HCT116 (cell line): ENCODE data around the gene SMYD3. TPM values are rescaled to one million over a fixed set of nuclear protein-coding genes. Genes with fewer than 3 reads are reported as not detected.

Experiments used
- ATAC-seq: fragments of 200-7000 bp; cut with Tn5 transposase; 2 replicates; pipeline ENCODE4 v1.9.1; 2020; ENCODE audit warnings: mild to moderate bottlenecking, moderate library complexity
- BruUV-seq: library from RNA; stranded (reverse); fragments of 400-500 nt; replicated peaks from 2 replicates; lab custom pipeline; 2021; lab: Mats Ljungman, UMichigan
- CTCF ChIA-PET: fragments of 300-600 bp; sonication (Branson Sonifier 250); formaldehyde crosslinking; loops from one replicate; lab custom pipeline; 2021; ENCODE audit warnings: antibody characterized with exemption; lab: Charles Lee
- POLR2A ChIA-PET: fragments of 300-600, 350-600 bp; sonication (Branson Sonifier 250); formaldehyde crosslinking; loops from one replicate; lab custom pipeline; 2021; ENCODE audit warnings: antibody characterized with exemption; lab: Charles Lee
- RAD21 ChIA-PET, 2 experiments: fragments of 300-600 bp; sonication (Branson Sonifier 250); formaldehyde crosslinking; loops; one replicate each; lab custom pipeline; 2023; ENCODE audit warnings: low total read pairs in 2 of 2; ENCODE audit not compliant: uncharacterized antibody in 2 of 2, unreplicated experiment in 2 of 2, low non-redundant PET in 1 of 2; lab: Charles Lee
- DNase-seq: peaks from one replicate; pipeline ENCODE4 v3.0.0-alpha.2; 2010; ENCODE audit warnings: low read depth, low spot score
- H2AFZ ChIP-seq: fragments of 200-600 bp; shearing (Covaris generic), sonication (generic); 2 replicates; pipeline ENCODE4 v1.6.1; 2017; ENCODE audit warnings: low read depth, mixed run types, mixed read lengths, antibody characterized with exemption, low read length; ENCODE audit not compliant: poor library complexity, severe bottlenecking
- H3K27ac ChIP-seq: 2 replicates; pipeline ENCODE4 v1.5.1; 2012; ENCODE audit warnings: low read depth, low read length
- H3K27me3 ChIP-seq: fragments of 200-600 bp; sonication (generic); 2 replicates; pipeline ENCODE4 v1.6.1; 2016; ENCODE audit warnings: mixed run types, low read length, mixed read lengths; ENCODE audit not compliant: insufficient read depth
- H3K36me3 ChIP-seq, 2 experiments: fragments of 200-500 bp in 1 of 2; fragments of 200-600 bp in 1 of 2; sonication (Bioruptor generic) in 1 of 2; sonication (generic) in 1 of 2; 2 replicates each; pipeline versions ENCODE4 v1.5.1 to v1.6.1; 2014 to 2016; ENCODE audit warnings: low read length in 2 of 2, inconsistent platforms in 1 of 2, mixed read lengths in 1 of 2, mixed run types in 1 of 2; ENCODE audit not compliant: insufficient read depth in 2 of 2, control insufficient read depth in 1 of 2
- H3K4me1 ChIP-seq, 2 experiments: fragments of 200-600 bp in 1 of 2; sonication (generic) in 1 of 2; 2 replicates each; pipeline versions ENCODE4 v1.5.1 to v1.6.1; 2012 to 2017; ENCODE audit warnings: low read length in 2 of 2, inconsistent platforms in 1 of 2, mild to moderate bottlenecking in 1 of 2, mixed read lengths in 1 of 2, mixed run types in 1 of 2, moderate library complexity in 1 of 2; ENCODE audit not compliant: insufficient read depth in 2 of 2, control insufficient read depth in 1 of 2
- H3K4me2 ChIP-seq: fragments of 200-600 bp; sonication (generic); 2 replicates; pipeline ENCODE4 v1.6.1; 2017; ENCODE audit warnings: mixed run types, low read length, mixed read lengths
- H3K4me3 ChIP-seq, 2 experiments: fragments of 200-600 bp in 1 of 2; sonication (generic) in 1 of 2; replicated peaks in 1 of 2; 2 replicates each; pipeline ENCODE4 v1.5.1; 2011 to 2016; ENCODE audit warnings: low read length in 2 of 2, control low read depth in 1 of 2, low read depth in 1 of 2, mild to moderate bottlenecking in 1 of 2, mixed read lengths in 1 of 2, mixed run types in 1 of 2
- H3K79me2 ChIP-seq: fragments of 200-600 bp; sonication (generic); 2 replicates; pipeline ENCODE4 v1.6.1; 2017; ENCODE audit warnings: mild to moderate bottlenecking, mixed run types, low read length, moderate library complexity, mixed read lengths; ENCODE audit not compliant: insufficient read depth
- H3K9ac ChIP-seq: fragments of 200-600 bp; sonication (generic); 2 replicates; pipeline ENCODE4 v1.6.1; 2016; ENCODE audit warnings: low read length, mixed read lengths
- H3K9me2 ChIP-seq: fragments of 200-600 bp; sonication (generic), shearing (Covaris generic); 2 replicates; pipeline ENCODE4 v1.6.1; 2017; ENCODE audit warnings: mixed run types, mild to moderate bottlenecking, moderate library complexity; ENCODE audit not compliant: insufficient read depth
- H3K9me3 ChIP-seq, 2 experiments: fragments of 200-500 bp in 1 of 2; fragments of 200-600 bp in 1 of 2; sonication (Bioruptor generic) in 1 of 2; sonication (generic) in 1 of 2; 2 replicates each; pipeline ENCODE4 v1.6.1; 2014 to 2017; ENCODE audit warnings: low read length in 2 of 2, mixed read lengths in 2 of 2, inconsistent platforms in 1 of 2, low read depth in 1 of 2, mild to moderate bottlenecking in 1 of 2, mixed run types in 1 of 2, moderate library complexity in 1 of 2; ENCODE audit not compliant: control insufficient read depth in 1 of 2, insufficient read depth in 1 of 2
- H4K20me1 ChIP-seq: fragments of 200-600 bp; sonication (generic), shearing (Covaris generic); 2 replicates; pipeline ENCODE4 v1.6.1; 2017; ENCODE audit warnings: mixed run types, mild to moderate bottlenecking, moderate library complexity; ENCODE audit not compliant: insufficient read depth
- ATF3 ChIP-seq: IDR thresholded peaks from 2 replicates; pipeline ENCODE4 v1.6.1; 2012
- CBX3 ChIP-seq: IDR thresholded peaks from 2 replicates; pipeline ENCODE4 v1.6.1; 2012; ENCODE audit warnings: low read depth
- CEBPB ChIP-seq: IDR thresholded peaks from 2 replicates; pipeline ENCODE4 v1.6.1; 2012; ENCODE audit warnings: low read depth
- CTCF ChIP-seq, 3 experiments: fragments of 200-600 bp in 1 of 3; sonication (generic) in 1 of 3; IDR thresholded peaks in 2 of 3; conservative IDR thresholded peaks in 1 of 3; 2 replicates each; pipeline ENCODE4 v1.5.1; 2012 to 2017; ENCODE audit warnings: low read depth in 2 of 3, low read length in 2 of 3, antibody characterized with exemption in 1 of 3, borderline replicate concordance in 1 of 3, control low read depth in 1 of 3, mild to moderate bottlenecking in 1 of 3, mixed read lengths in 1 of 3, mixed run types in 1 of 3, moderate library complexity in 1 of 3; ENCODE audit not compliant: insufficient read depth in 1 of 3
- EGR1 ChIP-seq: IDR thresholded peaks from 2 replicates; pipeline ENCODE4 v1.6.1; 2012; ENCODE audit warnings: low read depth
- ELF1 ChIP-seq: IDR thresholded peaks from 2 replicates; pipeline ENCODE4 v1.6.1; 2012; ENCODE audit warnings: low read depth, borderline replicate concordance
- EZH2 ChIP-seq: fragments of 200-600 bp; sonication (generic); IDR thresholded peaks from 2 replicates; pipeline ENCODE4 v1.6.1; 2017; ENCODE audit warnings: antibody characterized with exemption, mixed run types
- EZH2phosphoT487 ChIP-seq: fragments of 200-600 bp; IDR thresholded peaks from 2 replicates; pipeline ENCODE4 v1.6.1; 2018; ENCODE audit warnings: antibody characterized with exemption, borderline replicate concordance
- FOSL1 ChIP-seq: IDR thresholded peaks from 2 replicates; pipeline ENCODE4 v1.6.1; 2012; ENCODE audit warnings: low read depth
- JUND ChIP-seq: IDR thresholded peaks from 2 replicates; pipeline ENCODE4 v1.6.1; 2012
- POLR2A ChIP-seq: IDR thresholded peaks from 2 replicates; pipeline ENCODE4 v1.7.0; 2011; ENCODE audit warnings: borderline replicate concordance; ENCODE audit not compliant: insufficient read depth, insufficient read length; ENCODE audit errors: extremely low read depth
- POLR2AphosphoS5 ChIP-seq: IDR thresholded peaks from 2 replicates; pipeline ENCODE4 v1.6.1; 2011; ENCODE audit warnings: mild to moderate bottlenecking, low read depth, low read length, moderate library complexity
- RAD21 ChIP-seq: IDR thresholded peaks from 2 replicates; pipeline ENCODE4 v1.6.1; 2012; ENCODE audit warnings: low read depth, mild to moderate bottlenecking
- REST ChIP-seq: IDR thresholded peaks from 2 replicates; pipeline ENCODE4 v1.6.1; 2012; ENCODE audit warnings: low read depth
- SIN3A ChIP-seq: IDR thresholded peaks from 2 replicates; pipeline ENCODE4 v1.6.1; 2012; ENCODE audit warnings: low read depth
- SP1 ChIP-seq: IDR thresholded peaks from 2 replicates; pipeline ENCODE4 v1.6.1; 2012; ENCODE audit warnings: low read depth
- SRF ChIP-seq: IDR thresholded peaks from 2 replicates; pipeline ENCODE4 v1.6.1; 2012; ENCODE audit warnings: low read depth
- TCF7L2 ChIP-seq: IDR thresholded peaks from 2 replicates; pipeline ENCODE4 v1.7.0; 2011; ENCODE audit warnings: borderline replicate concordance, inconsistent platforms; ENCODE audit not compliant: insufficient read depth, insufficient read length; ENCODE audit errors: extremely low read depth
- intact Hi-C: fragments of 100-400 bp; cut with micrococcal nuclease; formaldehyde crosslinking; loops from 2 replicates; pipeline ENCODE4 v1.10.0; 2022
- total RNA-seq: library from RNA; stranded (reverse); gene quantifications from one replicate; pipeline ENCODE4 v1.2.1, GENCODE V29; 2021; ENCODE audit not compliant: unreplicated experiment

The SMYD3 gene
- total RNA-seq, 1 experiment from 2014 or later: 33.6 TPM

- no peak overlapping the region for H2AFZ ChIP-seq
- DNase-seq: no peak
- H3K27ac ChIP-seq: no peak overlapping the region
- CTCF ChIA-PET: no interaction called here
- BruUV-seq: no TSS peak
- no peaks in the 10 kb centered on the region for H3K79me2 ChIP-seq
- RAD21 ChIA-PET: no interaction called here
- POLR2A ChIA-PET: no interaction called here
- no peaks in the 10 kb centered on the region for H3K9me2 ChIP-seq
- H3K36me3 ChIP-seq: no peaks in the 10 kb centered on the region
- ATAC-seq: no peak
- H3K4me1 ChIP-seq: no peaks in the 10 kb centered on the region
- no peaks in the 10 kb centered on the region for H3K9me3 ChIP-seq
- no peak overlapping the region for H3K4me3 ChIP-seq
- H3K4me2 ChIP-seq: no peak overlapping the region
- no peaks in the 10 kb centered on the region for H4K20me1 ChIP-seq
- intact Hi-C loops: no loop called here
- H3K9ac ChIP-seq: no peak overlapping the region
- TF ChIP-seq EGR1 (no peak), SP1 (no peak), EZH2phosphoT487 (no peak), CBX3 (no peak), FOSL1 (no peak), SIN3A (no peak), REST (no peak), RAD21 (no peak), TCF7L2 (no peak), CEBPB (no peak), ATF3 (no peak), POLR2A (no peak), CTCF (IDR thresholded peaks at IDR 0.05 in 2 of 3, conservative IDR thresholded peaks at IDR 0.05 in 1 of 3; ENCODE audit: borderline replicate concordance in 1 of 3, insufficient read depth in 1 of 3, low read depth in 2 of 3, low read length in 2 of 3) (no peak), EZH2 (no peak), ELF1 (no peak), POLR2AphosphoS5 (no peak), JUND (no peak), SRF (no peak)
- H3K27me3 ChIP-seq: no peaks in the 10 kb centered on the region
Measured at GRCh38 chr1:246040200-246040890, 466.7 kb downstream of the SMYD3 start.
